Measurements from ENCODE around the gene DNAH10.

DNAH10 gene

DNA sequence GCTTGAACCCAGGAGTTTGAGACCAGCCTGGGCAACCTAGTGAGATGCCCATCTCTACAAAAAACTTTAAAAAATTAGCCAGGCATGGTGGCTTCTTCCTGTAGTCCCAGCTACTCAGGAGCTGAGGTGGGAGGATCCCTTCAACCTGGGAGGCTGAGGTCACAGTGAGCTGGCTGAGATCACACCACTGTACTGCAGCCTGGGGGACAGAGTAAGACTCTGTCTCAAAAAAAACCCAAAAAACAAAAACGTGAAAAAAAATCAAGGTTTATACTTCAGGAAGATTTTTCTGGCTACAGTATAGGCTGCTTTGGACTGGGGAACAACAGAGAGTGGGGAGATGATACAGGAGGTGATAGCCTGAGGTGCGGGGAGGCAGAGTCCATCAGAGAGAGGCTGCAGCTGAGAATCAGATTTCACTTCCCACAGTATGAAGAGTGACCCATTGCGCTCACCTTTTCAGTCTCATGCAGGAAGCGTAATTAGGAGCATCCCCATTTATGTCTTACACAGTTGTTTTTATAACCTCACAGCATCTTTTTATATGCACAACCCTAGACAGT, 28.9 kb downstream of the DNAH10 start:
- DNase-seq (ENCODE audit: low read depth in 3 of 3): no peak

GRCh38 chr12:123794027-123794426, 31.9 kb downstream of the DNAH10 start:
- DNase-seq (ENCODE audit: low read depth in 3 of 3): no peak

DNA sequence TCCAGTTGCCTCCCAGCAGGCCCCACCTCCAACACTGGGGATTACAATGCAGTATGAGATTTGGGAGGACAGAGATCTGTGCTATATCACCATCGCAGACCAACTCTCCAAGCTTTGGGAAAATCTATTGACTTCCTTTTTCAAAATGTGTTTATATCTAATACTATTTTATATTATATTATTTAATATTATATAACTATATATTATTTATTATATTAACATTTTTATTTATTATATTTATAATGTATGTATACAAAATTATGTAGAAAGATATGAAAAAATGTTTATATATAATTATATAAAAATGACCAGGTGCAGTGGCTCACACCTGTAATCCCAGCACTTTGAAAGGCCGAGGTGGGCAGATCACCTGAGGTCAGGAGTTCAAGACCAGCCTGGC, 36.4 kb downstream of the DNAH10 start:
- no peak for DNase-seq (ENCODE audit: low read depth in 3 of 3)

DNA sequence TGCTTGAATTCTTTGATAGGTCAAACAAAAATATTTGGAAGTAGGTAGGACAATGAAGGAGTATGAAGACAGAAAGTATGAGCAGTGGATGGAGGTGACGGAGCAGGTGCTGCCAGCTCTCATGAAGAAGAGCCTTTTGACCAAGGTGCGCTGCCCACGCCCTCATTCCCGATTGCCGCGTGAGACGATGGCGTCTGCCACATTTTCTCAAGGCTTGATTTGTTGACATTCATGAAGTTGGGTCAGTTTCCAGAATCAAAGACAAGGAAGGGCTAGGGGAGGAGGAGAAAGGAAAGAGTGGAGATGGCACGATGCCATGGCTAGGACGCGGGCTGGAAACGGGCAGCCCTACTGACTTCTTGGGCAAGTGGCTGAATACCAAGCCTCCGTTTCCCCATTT, 37.1 kb downstream of the DNAH10 start:
- DNase-seq (ENCODE audit: low read depth in 3 of 3): no peak

GRCh38 chr12:123801573-123802178, 39.6 kb downstream of the DNAH10 start:
- DNase-seq (ENCODE audit: low read depth in 3 of 3): no peak

GRCh38 chr12:123805173-123805572, 43.1 kb downstream of the DNAH10 start:
- DNase-seq (ENCODE audit: low read depth in 3 of 3): no peak

DNA sequence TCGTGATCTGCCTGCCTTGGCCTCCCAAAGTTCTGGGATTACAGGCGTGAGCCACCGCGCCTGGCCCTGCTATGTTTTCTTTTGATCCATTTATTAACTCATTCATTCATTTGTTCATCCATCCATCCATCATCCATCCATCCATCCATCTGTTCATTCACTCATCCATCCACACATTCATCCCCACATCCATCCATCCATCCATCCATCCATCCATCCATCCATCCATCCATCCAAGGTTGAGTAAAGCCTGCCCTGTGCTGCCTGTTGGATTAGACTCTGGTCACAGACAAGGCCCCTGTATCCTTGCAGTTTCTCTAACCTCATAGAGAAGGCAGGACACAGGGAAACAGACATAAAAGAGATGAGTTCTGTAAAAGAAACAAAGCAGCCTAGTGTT, 44.9 kb downstream of the DNAH10 start:
- no peak for DNase-seq (ENCODE audit: low read depth in 3 of 3)

DNA sequence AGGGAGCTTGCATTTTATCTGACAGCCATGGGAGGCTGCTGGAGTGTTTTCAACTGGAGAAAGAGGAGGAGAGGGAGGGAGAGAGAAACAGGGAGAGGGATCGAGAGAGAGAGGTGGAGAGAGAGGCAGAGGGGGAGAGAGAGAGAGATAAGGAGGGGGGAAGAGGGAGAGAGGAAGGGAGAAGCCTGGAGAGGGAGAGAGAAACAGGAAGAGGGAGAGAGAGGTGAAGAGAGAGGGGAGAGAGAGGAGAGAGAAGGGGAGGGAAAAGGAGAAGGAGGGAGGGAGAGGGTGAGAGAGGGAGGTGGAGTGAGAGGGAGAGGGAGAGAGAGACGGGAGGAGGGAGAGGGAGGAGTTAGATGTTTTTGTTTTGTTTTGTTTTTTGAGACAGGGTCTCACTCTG, 45.6 kb downstream of the DNAH10 start:
- no peak for DNase-seq (ENCODE audit: low read depth in 3 of 3)

- DNase-seq (ENCODE audit: low read depth in 3 of 3): no peak
These were observed 46.1 kb downstream of the DNAH10 start for GRCh38 chr12:123808167-123808566.

DNA sequence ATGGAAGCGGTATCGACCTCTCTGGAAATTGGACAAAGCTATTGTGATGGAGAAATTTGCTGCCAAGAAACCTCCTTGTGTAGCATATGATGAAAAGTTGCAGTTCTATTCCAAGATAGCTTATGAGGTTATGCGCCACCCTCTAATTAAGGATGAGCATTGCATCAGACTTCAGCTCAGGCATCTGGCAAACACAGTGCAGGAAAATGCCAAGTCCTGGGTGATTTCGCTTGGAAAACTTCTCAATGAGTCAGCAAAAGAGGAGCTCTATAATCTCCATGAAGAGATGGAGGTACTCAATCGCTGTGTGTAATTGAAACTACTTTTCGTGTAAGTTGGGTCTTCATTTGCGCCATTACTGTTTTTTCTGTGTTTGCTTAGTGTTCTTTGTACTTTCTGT, 51.2 kb downstream of the DNAH10 start:
- no peak for DNase-seq (ENCODE audit: low read depth in 3 of 3)

GRCh38 chr12:123815968-123816367, 53.9 kb downstream of the DNAH10 start:
- no peak for DNase-seq (ENCODE audit: low read depth in 3 of 3)

- DNase-seq (ENCODE audit: low read depth in 3 of 3): no peak
These were observed 54.9 kb downstream of the DNAH10 start for GRCh38 chr12:123816896-123817537.

GRCh38 chr12:123822804-123823203, 60.7 kb downstream of the DNAH10 start:
- DNase-seq (ENCODE audit: low read depth in 3 of 3): no peak

DNA sequence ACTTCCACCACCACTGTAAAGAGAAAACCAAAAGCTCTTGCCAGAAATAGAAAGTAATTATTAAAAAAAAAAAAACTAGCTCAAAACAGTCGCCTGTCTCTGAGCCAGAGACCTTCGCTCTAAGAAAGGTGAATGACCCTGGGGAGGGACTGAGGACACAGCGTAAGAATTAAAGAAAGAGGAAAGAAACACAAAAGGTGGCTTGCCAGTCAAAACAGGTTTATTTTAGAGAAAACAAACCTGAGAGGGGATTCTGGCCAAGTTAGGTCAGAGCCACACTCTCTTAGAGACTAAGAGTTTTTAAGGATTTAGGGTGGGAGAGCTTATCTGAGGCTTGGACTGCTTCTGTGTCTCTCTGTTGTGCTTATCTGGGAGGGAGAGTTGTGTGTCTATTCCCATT, 66.0 kb downstream of the DNAH10 start:
- no peak for DNase-seq (ENCODE audit: low read depth in 3 of 3)

- DNase-seq (ENCODE audit: low read depth in 3 of 3): no peak
These were observed 66.9 kb downstream of the DNAH10 start for GRCh38 chr12:123828854-123829547.

- no peak for DNase-seq (ENCODE audit: low read depth in 3 of 3)
These were observed 67.5 kb downstream of the DNAH10 start for GRCh38 chr12:123829561-123829960.

GRCh38 chr12:123830675-123831074, 68.6 kb downstream of the DNAH10 start:
- no peak for DNase-seq (ENCODE audit: low read depth in 3 of 3)

GRCh38 chr12:123832052-123832451, 70.0 kb downstream of the DNAH10 start:
- no peak for DNase-seq (ENCODE audit: low read depth in 3 of 3)

DNA sequence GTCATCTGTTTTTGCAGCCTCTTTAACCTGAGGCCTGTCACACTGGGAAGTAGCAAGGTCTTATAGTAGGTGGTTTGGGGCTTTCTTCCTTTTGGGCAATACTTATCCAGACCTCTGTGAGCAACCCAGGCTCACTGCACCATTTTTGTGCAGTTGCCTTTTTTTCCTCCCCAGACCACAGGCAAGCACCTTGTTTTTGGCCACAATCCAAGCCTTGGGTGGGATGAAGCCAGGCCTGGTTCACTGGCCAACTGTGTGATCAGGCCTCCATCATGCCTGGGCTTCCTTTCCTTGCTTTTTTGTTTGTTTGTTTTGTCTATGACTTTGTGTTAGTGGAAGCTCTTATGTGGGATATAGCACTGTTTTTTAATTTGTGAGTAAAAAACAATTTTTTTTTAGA, 71.7 kb downstream of the DNAH10 start:
- DNase-seq (ENCODE audit: low read depth in 3 of 3): no peak

DNA sequence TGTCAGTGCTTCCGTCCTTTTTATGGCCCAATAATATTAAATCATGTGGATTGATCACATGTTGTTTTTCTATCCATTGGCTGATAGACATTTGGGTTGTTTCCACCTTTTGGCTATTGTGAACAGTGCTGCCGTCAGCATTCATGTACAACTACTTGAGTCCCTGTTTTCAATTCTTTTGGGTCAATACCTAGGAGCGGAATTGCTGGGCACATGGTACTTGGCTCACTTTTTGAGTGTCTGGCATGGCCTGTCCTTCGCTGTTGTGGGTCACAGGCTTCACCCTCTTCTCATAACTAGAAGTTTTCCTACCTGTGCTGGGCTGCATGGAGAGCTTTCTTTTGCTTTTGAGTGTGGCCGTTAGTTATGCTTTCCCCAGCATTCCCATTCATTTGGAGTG, 72.7 kb downstream of the DNAH10 start:
- DNase-seq (ENCODE audit: low read depth in 3 of 3): no peak

DNA sequence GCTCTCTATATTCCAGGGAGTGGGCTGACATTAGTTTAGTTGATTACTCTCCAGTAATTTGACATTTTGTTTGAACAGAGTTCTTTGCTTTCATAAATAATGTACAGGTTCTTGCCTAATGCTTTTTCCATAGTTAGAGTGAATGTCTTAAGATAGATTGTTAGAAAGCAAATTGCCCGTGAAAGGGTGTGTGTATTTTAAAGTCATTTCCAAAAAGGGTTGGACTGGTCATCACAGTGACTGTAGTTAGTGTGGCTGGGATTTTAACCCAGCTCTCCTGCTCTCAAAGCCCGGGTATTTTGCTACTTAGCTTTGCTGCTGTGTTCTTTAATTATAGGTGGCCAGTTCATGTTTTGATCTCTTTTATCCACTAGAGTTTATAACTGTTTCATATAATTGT, 74.2 kb downstream of the DNAH10 start:
- DNase-seq (ENCODE audit: low read depth in 3 of 3): no peak

- no peak for DNase-seq (ENCODE audit: low read depth in 3 of 3)
These were observed 77.7 kb downstream of the DNAH10 start for GRCh38 chr12:123839826-123840225.

Data from stimulated activated CD4-positive, alpha-beta T cell treated with anti-CD3 and anti-CD28 coated beads, TNF-alpha, amount 100 ng/mL, for 4 hours (primary cell).